Loucy (cell line): ENCODE measurements around the gene GAN.

Experiments
- H2AFZ ChIP-seq: fragments of 200-600 bp; sonication (generic); 2 replicates; pipeline ENCODE4 v1.6.0; 2016; ENCODE audit warnings: antibody characterized with exemption, mild to moderate bottlenecking, low read length, moderate library complexity
- H3F3A ChIP-seq: fragments of 200-600 bp; 2 replicates; pipeline ENCODE4 v1.6.0; 2016; ENCODE audit warnings: antibody characterized with exemption, low read depth, mild to moderate bottlenecking
- H3K27me3 ChIP-seq: fragments of 200-600 bp; sonication (generic); 2 replicates; pipeline ENCODE4 v1.6.1; 2014; ENCODE audit warnings: low read length, mild to moderate bottlenecking; ENCODE audit not compliant: insufficient read depth, poor library complexity, severe bottlenecking
- H3K36me3 ChIP-seq: fragments of 200-600 bp; sonication (generic); 2 replicates; pipeline ENCODE4 v1.6.1; 2016; ENCODE audit warnings: low read length; ENCODE audit not compliant: insufficient read depth
- H3K4me1 ChIP-seq: fragments of 200-600 bp; sonication (generic); 2 replicates; pipeline ENCODE4 v1.5.1; 2014; ENCODE audit warnings: low read length, mild to moderate bottlenecking; ENCODE audit not compliant: insufficient read depth, poor library complexity, severe bottlenecking
- H3K4me2 ChIP-seq: fragments of 200-600 bp; sonication (generic); 2 replicates; pipeline ENCODE4 v1.6.0; 2014; ENCODE audit warnings: antibody characterized with exemption, low read length, low read depth, mild to moderate bottlenecking; ENCODE audit not compliant: poor library complexity, severe bottlenecking
- H3K4me3 ChIP-seq: fragments of 200-600 bp; sonication (generic); 2 replicates; pipeline ENCODE4 v1.5.1; 2014; ENCODE audit warnings: low read length, mild to moderate bottlenecking, mixed read lengths; ENCODE audit not compliant: poor library complexity, severe bottlenecking
- H3K79me2 ChIP-seq: fragments of 200-600 bp; sonication (generic); 2 replicates; pipeline ENCODE4 v1.6.1; 2014; ENCODE audit warnings: low read length; ENCODE audit not compliant: insufficient read depth
- H3K9ac ChIP-seq: fragments of 200-600 bp; sonication (generic); 2 replicates; pipeline ENCODE4 v1.6.0; 2014; ENCODE audit warnings: mild to moderate bottlenecking, low read depth, low read length, moderate library complexity; ENCODE audit not compliant: poor library complexity, severe bottlenecking
- H3K9me2 ChIP-seq: fragments of 200-600 bp; sonication (generic); replicated peaks from 2 replicates; pipeline ENCODE4 v1.6.1; 2016; ENCODE audit warnings: low read depth, low read length, mixed read lengths
- H3K9me3 ChIP-seq: fragments of 200-600 bp; sonication (generic); 2 replicates; pipeline ENCODE4 v1.6.1; 2014; ENCODE audit warnings: mild to moderate bottlenecking, antibody characterized with exemption, low read length, low read depth; ENCODE audit not compliant: insufficient read depth
- H4K20me1 ChIP-seq: fragments of 200-600 bp; sonication (generic); 2 replicates; pipeline ENCODE4 v1.6.0; 2014; ENCODE audit warnings: antibody characterized with exemption, low read length, mild to moderate bottlenecking; ENCODE audit not compliant: insufficient read depth, poor library complexity, severe bottlenecking
- EZH2phosphoT487 ChIP-seq: fragments of 200-600 bp; IDR thresholded peaks from 2 replicates; pipeline ENCODE4 v1.6.1; 2018; ENCODE audit warnings: antibody characterized with exemption, mild to moderate bottlenecking, moderate library complexity, borderline replicate concordance
- TF ChIP-seq, protein P1 (sequence below): fragments of 200-600 bp; sonication (generic); conservative IDR thresholded peaks from 2 replicates; pipeline ENCODE4 v1.5.1; 2014; ENCODE audit warnings: mild to moderate bottlenecking, antibody characterized with exemption, low read length

The GAN gene

DNA sequence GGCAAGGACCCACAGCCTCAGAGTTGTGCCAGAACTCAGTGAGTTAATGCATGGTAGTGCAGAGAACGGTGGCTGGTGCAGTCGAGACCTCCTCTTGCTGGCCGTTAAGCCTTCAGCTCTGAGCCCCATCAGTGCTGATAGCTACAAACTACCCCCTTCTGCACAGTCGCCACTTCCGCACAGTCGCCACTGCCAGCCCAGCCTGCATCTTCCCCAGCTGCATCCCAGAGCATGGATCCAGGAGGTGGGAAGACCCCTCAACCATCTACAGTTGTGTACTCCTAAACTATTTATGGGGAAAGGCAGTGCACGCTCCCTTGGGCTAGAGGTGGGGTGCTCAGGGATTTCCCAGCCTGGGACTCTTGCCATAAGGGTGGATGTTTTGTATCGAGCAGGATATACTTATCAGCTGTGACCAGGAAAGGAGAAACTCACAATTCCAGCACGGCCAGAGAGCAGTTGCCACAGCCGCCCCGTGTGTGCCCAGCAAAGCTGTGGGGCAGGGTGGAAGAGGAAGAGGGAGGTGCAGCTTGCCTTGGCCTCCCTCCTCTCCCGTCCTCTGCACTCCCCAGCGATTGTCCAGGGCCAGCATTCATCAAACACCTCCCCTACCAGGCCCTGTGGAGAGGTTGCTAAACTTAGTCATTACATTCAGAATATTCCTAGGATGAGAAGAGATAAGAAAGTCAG, 80.3 kb downstream of the GAN start:
- H4K20me1 ChIP-seq, result no peaks in the 10 kb centered on the region
- no peaks in the 10 kb centered on the region for H3K9me2 ChIP-seq
- H3K36me3 ChIP-seq, result peaks cover 9% of the 10 kb centered on the region; the same call in 1 of the 2 replicates
- no peak for TF ChIP-seq EZH2phosphoT487
- TF ChIP-seq, protein P1, sequence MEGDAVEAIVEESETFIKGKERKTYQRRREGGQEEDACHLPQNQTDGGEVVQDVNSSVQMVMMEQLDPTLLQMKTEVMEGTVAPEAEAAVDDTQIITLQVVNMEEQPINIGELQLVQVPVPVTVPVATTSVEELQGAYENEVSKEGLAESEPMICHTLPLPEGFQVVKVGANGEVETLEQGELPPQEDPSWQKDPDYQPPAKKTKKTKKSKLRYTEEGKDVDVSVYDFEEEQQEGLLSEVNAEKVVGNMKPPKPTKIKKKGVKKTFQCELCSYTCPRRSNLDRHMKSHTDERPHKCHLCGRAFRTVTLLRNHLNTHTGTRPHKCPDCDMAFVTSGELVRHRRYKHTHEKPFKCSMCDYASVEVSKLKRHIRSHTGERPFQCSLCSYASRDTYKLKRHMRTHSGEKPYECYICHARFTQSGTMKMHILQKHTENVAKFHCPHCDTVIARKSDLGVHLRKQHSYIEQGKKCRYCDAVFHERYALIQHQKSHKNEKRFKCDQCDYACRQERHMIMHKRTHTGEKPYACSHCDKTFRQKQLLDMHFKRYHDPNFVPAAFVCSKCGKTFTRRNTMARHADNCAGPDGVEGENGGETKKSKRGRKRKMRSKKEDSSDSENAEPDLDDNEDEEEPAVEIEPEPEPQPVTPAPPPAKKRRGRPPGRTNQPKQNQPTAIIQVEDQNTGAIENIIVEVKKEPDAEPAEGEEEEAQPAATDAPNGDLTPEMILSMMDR, result no peak
- no peaks in the 10 kb centered on the region for H3K4me1 ChIP-seq
- H2AFZ ChIP-seq, result no peak overlapping the region
- no peak overlapping the region for H3K4me3 ChIP-seq
- H3K79me2 ChIP-seq, result no peaks in the 10 kb centered on the region
- no peak overlapping the region for H3K9ac ChIP-seq
- no peak overlapping the region for H3K4me2 ChIP-seq
- no peaks in the 10 kb centered on the region for H3F3A ChIP-seq
- no peaks in the 10 kb centered on the region for H3K9me3 ChIP-seq
- H3K27me3 ChIP-seq, result no peaks in the 10 kb centered on the region

GRCh38 chr16:81397058-81397878, 82.5 kb downstream of the GAN start:
- no peak for TF ChIP-seq EZH2phosphoT487
- TF ChIP-seq, protein P1, result no peak
- no peak overlapping the region for H3K9ac ChIP-seq
- peaks cover under 1% of the 10 kb centered on the region; the same call in 1 of the 2 replicates for H3K36me3 ChIP-seq
- no peak overlapping the region for H3K4me3 ChIP-seq
- no peaks in the 10 kb centered on the region for H4K20me1 ChIP-seq
- no peaks in the 10 kb centered on the region for H3K4me1 ChIP-seq
- no peaks in the 10 kb centered on the region for H3K27me3 ChIP-seq
- no peaks in the 10 kb centered on the region for H3K9me3 ChIP-seq
- H3K9me2 ChIP-seq, result no peaks in the 10 kb centered on the region
- H2AFZ ChIP-seq, result no peak overlapping the region
- H3F3A ChIP-seq, result no peaks in the 10 kb centered on the region
- H3K79me2 ChIP-seq, result no peaks in the 10 kb centered on the region
- no peak overlapping the region for H3K4me2 ChIP-seq

- no peak overlapping the region for H3K9ac ChIP-seq
- no peaks in the 10 kb centered on the region for H3K79me2 ChIP-seq
- no peak overlapping the region for H3K4me2 ChIP-seq
- no peaks in the 10 kb centered on the region for H3K9me2 ChIP-seq
- no peaks in the 10 kb centered on the region for H3K36me3 ChIP-seq
- TF ChIP-seq, protein P1, result no peak
- TF ChIP-seq EZH2phosphoT487, result no peak
- no peak overlapping the region for H2AFZ ChIP-seq
- no peaks in the 10 kb centered on the region for H3K9me3 ChIP-seq
- H3F3A ChIP-seq, result no peaks in the 10 kb centered on the region
- no peaks in the 10 kb centered on the region for H3K4me1 ChIP-seq
- no peaks in the 10 kb centered on the region for H3K27me3 ChIP-seq
- H3K4me3 ChIP-seq, result no peak overlapping the region
- no peaks in the 10 kb centered on the region for H4K20me1 ChIP-seq
Measured at GRCh38 chr16:81397879-81398520, 83.2 kb downstream of the GAN start.
